Ascending aorta (tissue), 2 donors: ENCODE data around the gene DDAH1. TPM values are rescaled to one million over a fixed set of nuclear protein-coding genes. Genes with fewer than 3 reads are reported as not detected.

Experiments used
- DNase-seq, 2 donors: peaks; one replicate each; pipeline ENCODE4 v3.0.0-alpha.2; 2019; ENCODE audit warnings: low spot score in 2 of 2
- H3K27ac ChIP-seq, 2 donors: fragments of 200-600 bp; sonication (generic); one replicate each; pipeline ENCODE4 v1.5.1; 2016 to 2017; ENCODE audit warnings: mild to moderate bottlenecking in 1 of 2
- H3K27me3 ChIP-seq: fragments of 200-600 bp; sonication (generic); one replicate; pipeline ENCODE4 v1.5.1; 2017
- H3K36me3 ChIP-seq, 2 donors: fragments of 200-600 bp; sonication (generic); one replicate each; pipeline ENCODE4 v1.5.1; 2016
- H3K4me1 ChIP-seq, 2 donors: fragments of 200-600 bp; sonication (generic); one replicate each; pipeline ENCODE4 v1.5.1; 2016 to 2017; ENCODE audit warnings: mild to moderate bottlenecking in 1 of 2
- H3K4me3 ChIP-seq, 2 donors: fragments of 200-600 bp; sonication (generic); one replicate each; pipeline ENCODE4 v1.5.1; 2016 to 2017; ENCODE audit warnings: mild to moderate bottlenecking in 1 of 2
- H3K9me3 ChIP-seq, 2 donors: fragments of 200-600 bp; sonication (generic); one replicate each; pipeline ENCODE4 v1.5.1; 2016
- CTCF ChIP-seq, 3 experiments: fragments of 200-600 bp in 2 of 3; fragments of 450-650 bp in 1 of 3; sonication (generic) in 2 of 3; IDR thresholded peaks; one replicate each; pipeline ENCODE4 v1.5.1; 2016 to 2019; ENCODE audit warnings: antibody characterized with exemption in 3 of 3, mild to moderate bottlenecking in 1 of 3, moderate library complexity in 1 of 3
- intact Hi-C: fragments of 100-400 bp; cut with DNase I; formaldehyde crosslinking; loops from one replicate; pipeline ENCODE4 v1.15.1; 2023
- total RNA-seq: library from RNA; depleted of rRNA; stranded (reverse); fragments of >200 nt; gene quantifications from one replicate; pipeline ENCODE4 v1.1.0, GENCODE V29; 2016

Gene DDAH1
- total RNA-seq, 1 donor from 2014 or later = 8.5 TPM

DNA sequence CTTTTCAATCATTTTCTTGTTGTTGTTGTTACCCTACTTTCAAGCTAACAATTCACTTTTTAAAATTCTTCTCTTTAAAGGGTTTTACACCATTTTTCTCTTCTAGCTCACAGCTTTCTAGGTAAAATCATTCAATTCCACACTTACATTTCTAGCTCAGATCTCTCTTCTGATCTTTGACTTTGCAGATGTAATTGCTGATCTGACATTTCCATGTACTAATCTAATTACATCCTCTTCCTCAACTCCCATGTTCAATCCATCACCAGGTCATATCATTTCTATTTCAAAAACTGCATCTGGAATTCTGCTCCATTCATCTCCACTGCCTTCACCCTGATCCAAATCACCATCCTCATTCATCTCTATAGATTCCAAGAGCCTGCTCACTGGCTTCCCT lies 191.6 kb downstream of the DDAH1 start:
- Histone ChIP-seq H3K4me3 (no peak overlapping the region), H3K27ac (no peak overlapping the region), H3K27me3 (no peaks in the 10 kb centered on the region), H3K4me1 (peaks cover 8 to 17% of the 10 kb centered on the region in 2 donors), H3K36me3 (peaks cover 16 to 25% of the 10 kb centered on the region in 2 donors), H3K9me3 (no peaks in the 10 kb centered on the region)
- intact Hi-C loops = loop anchor here (10.0 kb wide), 2 partner anchors 769 to 1641 kb away; partner anchors contain the start of genes GNG5, HS2ST1, SELENOF and SPATA1
- no peak for TF ChIP-seq CTCF (IDR thresholded peaks at IDR 0.05)
- DNase-seq = no peak

DNA sequence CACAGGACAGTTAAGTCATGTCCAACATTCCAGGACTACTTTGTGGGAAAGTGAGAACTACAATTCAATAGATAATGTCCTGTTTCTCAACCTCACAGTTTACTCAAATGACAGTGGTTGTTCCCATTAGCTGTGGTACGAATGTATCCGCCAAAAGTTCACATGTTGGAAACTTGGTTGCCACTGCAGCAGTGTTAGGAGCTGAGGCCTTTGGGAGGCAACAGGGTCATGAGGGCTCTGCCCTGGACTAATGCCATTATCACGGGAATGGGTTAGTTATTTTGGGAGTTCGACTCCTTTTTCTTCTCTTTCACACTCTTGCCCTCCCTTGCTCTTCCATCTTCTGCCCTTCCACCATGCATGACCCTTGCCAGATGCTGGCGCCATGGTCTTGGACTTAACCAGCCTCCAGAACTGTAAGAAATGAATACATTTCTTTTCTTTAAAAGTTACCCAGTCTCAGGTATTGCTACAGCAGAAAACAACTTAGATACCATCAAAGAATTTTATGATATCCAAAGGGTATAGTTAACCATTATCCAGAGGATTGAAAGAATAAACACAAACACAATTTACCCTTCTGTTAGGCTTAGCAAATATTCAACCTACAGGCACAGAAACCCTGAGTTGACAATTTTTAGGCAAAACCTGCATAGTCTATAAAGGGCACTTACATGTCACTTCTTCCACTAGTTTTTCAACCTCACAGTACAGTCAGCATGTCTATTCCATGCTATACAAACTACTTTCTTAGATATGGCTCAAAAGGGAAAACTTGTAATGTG lies 196.0 kb downstream of the DDAH1 start:
- H3K9me3 ChIP-seq = no peaks in the 10 kb centered on the region
- H3K4me1 ChIP-seq = peaks cover 0 to 5% of the 10 kb centered on the region in 2 donors
- no peaks in the 10 kb centered on the region for H3K27me3 ChIP-seq
- H3K36me3 ChIP-seq = peaks cover 35 to 59% of the 10 kb centered on the region in 2 donors
- no peak overlapping the region for H3K27ac ChIP-seq
- H3K4me3 ChIP-seq = no peak overlapping the region
- intact Hi-C loops = no loop called here
- DNase-seq = no peak
- TF ChIP-seq CTCF (IDR thresholded peaks at IDR 0.05) = no peak

Other genes starting within 250 kb of the DDAH1 start
- 2.3 TPM for gene C1orf52, start 205.5 kb downstream of the DDAH1 start, total RNA-seq
- gene BCL10, start 188.5 kb downstream of the DDAH1 start, total RNA-seq = 3.7 TPM
- 933 TPM for gene CCN1, start 115.6 kb upstream of the DDAH1 start, total RNA-seq
- gene ZNHIT6, start 243.3 kb upstream of the DDAH1 start, total RNA-seq = 8.2 TPM